ENCODE measurements around the gene HLA-E.
"Not testable (repeated sequence)": the region's sequence is repeated elsewhere in the genome, so short reads cannot be mapped to it uniquely, and the experiment has no call there.

The HLA-E gene

GRCh38 chr6:30495993-30496392 lies 6.7 kb downstream of the HLA-E start:
- peaks cover 28% of the 10 kb centered on the region for H3K79me2 ChIP-seq (ENCODE audit: insufficient read depth, low read length)
- peaks cover 44% of the 10 kb centered on the region for H3K4me1 ChIP-seq (ENCODE audit: insufficient read depth, low read length, poor library complexity, severe bottlenecking)
- no peaks in the 10 kb centered on the region for H3K9me2 ChIP-seq (replicated peaks; ENCODE audit: low read depth, low read length)
- no peak overlapping the region for H2AFZ ChIP-seq (ENCODE audit: low read length)
- no peak overlapping the region for H3K9ac ChIP-seq (ENCODE audit: low read depth, low read length, poor library complexity, severe bottlenecking)
- no peak for TF ChIP-seq CTCF (conservative IDR thresholded peaks at IDR 0.05; ENCODE audit: low read length)
- no peak for TF ChIP-seq EZH2phosphoT487 (IDR thresholded peaks at IDR 0.05; ENCODE audit: borderline replicate concordance)
- H3F3A ChIP-seq (ENCODE audit: low read depth) = peaks cover 11% of the 10 kb centered on the region; the same call in 1 of the 2 replicates
- peaks cover 27% of the 10 kb centered on the region for H4K20me1 ChIP-seq (ENCODE audit: insufficient read depth, low read length, poor library complexity, severe bottlenecking)
- peaks cover 17% of the 10 kb centered on the region; the same call in 1 of the 2 replicates for H3K36me3 ChIP-seq (ENCODE audit: insufficient read depth, low read length)
- no peaks in the 10 kb centered on the region for H3K9me3 ChIP-seq (ENCODE audit: insufficient read depth, low read depth, low read length)
- H3K4me2 ChIP-seq (ENCODE audit: low read depth, low read length, poor library complexity, severe bottlenecking) = no peak overlapping the region
- H3K4me3 ChIP-seq (ENCODE audit: low read length, poor library complexity, severe bottlenecking) = no peak overlapping the region
- H3K27me3 ChIP-seq (ENCODE audit: insufficient read depth, low read length, poor library complexity, severe bottlenecking) = no peaks in the 10 kb centered on the region

GRCh38 chr6:30497261-30497599 lies 7.9 kb downstream of the HLA-E start:
- not testable (repeated sequence) for H3K9ac ChIP-seq (ENCODE audit: low read depth, low read length, poor library complexity, severe bottlenecking); H2AFZ ChIP-seq (ENCODE audit: low read length); H3K4me2 ChIP-seq (ENCODE audit: low read depth, low read length, poor library complexity, severe bottlenecking); H3K36me3 ChIP-seq (ENCODE audit: insufficient read depth, low read length); H3K9me2 ChIP-seq (replicated peaks; ENCODE audit: low read depth, low read length); H3K27me3 ChIP-seq (ENCODE audit: insufficient read depth, low read length, poor library complexity, severe bottlenecking); H3K9me3 ChIP-seq (ENCODE audit: insufficient read depth, low read depth, low read length); H3K4me3 ChIP-seq (ENCODE audit: low read length, poor library complexity, severe bottlenecking)
- Histone ChIP-seq H3K4me1 (ENCODE audit: insufficient read depth, low read length, poor library complexity, severe bottlenecking) (peaks cover 37% of the 10 kb centered on the region), H4K20me1 (ENCODE audit: insufficient read depth, low read length, poor library complexity, severe bottlenecking) (peaks cover 14% of the 10 kb centered on the region), H3F3A (ENCODE audit: low read depth) (peaks cover 11% of the 10 kb centered on the region; the same call in 1 of the 2 replicates), H3K79me2 (ENCODE audit: insufficient read depth, low read length) (peaks cover 15% of the 10 kb centered on the region)

GRCh38 chr6:30497714-30498113 lies 8.4 kb downstream of the HLA-E start:
- Histone ChIP-seq H3K4me1 (ENCODE audit: insufficient read depth, low read length, poor library complexity, severe bottlenecking) (peaks cover 33% of the 10 kb centered on the region), H3K9ac (ENCODE audit: low read depth, low read length, poor library complexity, severe bottlenecking) (no peak overlapping the region), H3K36me3 (ENCODE audit: insufficient read depth, low read length) (peaks cover 2% of the 10 kb centered on the region; the same call in 1 of the 2 replicates), H3K9me3 (ENCODE audit: insufficient read depth, low read depth, low read length) (no peaks in the 10 kb centered on the region), H4K20me1 (ENCODE audit: insufficient read depth, low read length, poor library complexity, severe bottlenecking) (peaks cover 10% of the 10 kb centered on the region), H3K4me2 (ENCODE audit: low read depth, low read length, poor library complexity, severe bottlenecking) (no peak overlapping the region), H3K4me3 (ENCODE audit: low read length, poor library complexity, severe bottlenecking) (no peak overlapping the region), H3F3A (ENCODE audit: low read depth) (peaks cover 11% of the 10 kb centered on the region; the same call in 1 of the 2 replicates), H2AFZ (ENCODE audit: low read length) (no peak overlapping the region), H3K79me2 (ENCODE audit: insufficient read depth, low read length) (peaks cover 10% of the 10 kb centered on the region), H3K27me3 (ENCODE audit: insufficient read depth, low read length, poor library complexity, severe bottlenecking) (no peaks in the 10 kb centered on the region), H3K9me2 (replicated peaks; ENCODE audit: low read depth, low read length) (no peaks in the 10 kb centered on the region)
- no peak for TF ChIP-seq CTCF (conservative IDR thresholded peaks at IDR 0.05; ENCODE audit: low read length)

- not testable (repeated sequence) for H2AFZ ChIP-seq (ENCODE audit: low read length); H3K9ac ChIP-seq (ENCODE audit: low read depth, low read length, poor library complexity, severe bottlenecking); H3K9me2 ChIP-seq (replicated peaks; ENCODE audit: low read depth, low read length); H4K20me1 ChIP-seq (ENCODE audit: insufficient read depth, low read length, poor library complexity, severe bottlenecking); H3F3A ChIP-seq (ENCODE audit: low read depth); H3K79me2 ChIP-seq (ENCODE audit: insufficient read depth, low read length); H3K4me2 ChIP-seq (ENCODE audit: low read depth, low read length, poor library complexity, severe bottlenecking); H3K9me3 ChIP-seq (ENCODE audit: insufficient read depth, low read depth, low read length); H3K27me3 ChIP-seq (ENCODE audit: insufficient read depth, low read length, poor library complexity, severe bottlenecking); H3K4me3 ChIP-seq (ENCODE audit: low read length, poor library complexity, severe bottlenecking); H3K36me3 ChIP-seq (ENCODE audit: insufficient read depth, low read length)
- peaks cover 25% of the 10 kb centered on the region for H3K4me1 ChIP-seq (ENCODE audit: insufficient read depth, low read length, poor library complexity, severe bottlenecking)
Observed at GRCh38 chr6:30498705-30499104, 9.4 kb downstream of the HLA-E start.

Data from Loucy (cell line).